Vagina (tissue), 2 donors: ENCODE results near the gene EVPL.

Source experiments
- POLR2A ChIP-seq, 2 donors: fragments of 450-650 bp; IDR thresholded peaks; one replicate each; pipeline ENCODE4 v1.6.1; 2017; ENCODE audit warnings: antibody characterized with exemption in 2 of 2, mild to moderate bottlenecking in 2 of 2, moderate library complexity in 2 of 2
- POLR2AphosphoS5 ChIP-seq, 2 donors: sonication (generic); formaldehyde crosslinking; IDR thresholded peaks; one replicate each; pipeline ENCODE4 v1.9.0; 2017; ENCODE audit warnings: antibody characterized with exemption in 2 of 2, mild to moderate bottlenecking in 2 of 2, low read depth in 1 of 2; ENCODE audit not compliant: insufficient read depth in 1 of 2
- TF ChIP-seq, protein P1 (sequence below), 3 experiments: fragments of 450-650 bp in 2 of 3; fragments of 200-600 bp in 1 of 3; sonication (generic) in 1 of 3; IDR thresholded peaks; one replicate each; pipeline ENCODE4 v1.5.1; 2017 to 2019; ENCODE audit warnings: antibody characterized with exemption in 3 of 3, mild to moderate bottlenecking in 2 of 3, moderate library complexity in 2 of 3

DNA sequence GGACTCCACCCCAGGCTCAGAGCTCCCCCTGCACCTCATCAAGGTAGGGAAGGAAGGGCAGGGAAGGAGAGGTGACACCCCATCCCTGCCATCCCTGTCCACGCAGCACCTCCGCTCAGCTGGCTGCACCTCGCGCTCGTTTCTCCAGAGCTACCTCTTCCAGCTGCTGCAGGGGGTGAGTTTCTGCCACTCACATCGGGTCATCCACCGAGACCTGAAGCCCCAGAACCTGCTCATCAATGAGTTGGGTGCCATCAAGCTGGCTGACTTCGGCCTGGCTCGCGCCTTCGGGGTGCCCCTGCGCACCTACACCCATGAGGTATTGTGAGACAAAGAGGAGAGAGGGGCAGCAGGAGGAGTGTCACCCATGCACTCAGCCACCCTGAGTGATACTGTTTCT is 25.0 kb downstream of the EVPL start:
- TF ChIP-seq, protein P1, sequence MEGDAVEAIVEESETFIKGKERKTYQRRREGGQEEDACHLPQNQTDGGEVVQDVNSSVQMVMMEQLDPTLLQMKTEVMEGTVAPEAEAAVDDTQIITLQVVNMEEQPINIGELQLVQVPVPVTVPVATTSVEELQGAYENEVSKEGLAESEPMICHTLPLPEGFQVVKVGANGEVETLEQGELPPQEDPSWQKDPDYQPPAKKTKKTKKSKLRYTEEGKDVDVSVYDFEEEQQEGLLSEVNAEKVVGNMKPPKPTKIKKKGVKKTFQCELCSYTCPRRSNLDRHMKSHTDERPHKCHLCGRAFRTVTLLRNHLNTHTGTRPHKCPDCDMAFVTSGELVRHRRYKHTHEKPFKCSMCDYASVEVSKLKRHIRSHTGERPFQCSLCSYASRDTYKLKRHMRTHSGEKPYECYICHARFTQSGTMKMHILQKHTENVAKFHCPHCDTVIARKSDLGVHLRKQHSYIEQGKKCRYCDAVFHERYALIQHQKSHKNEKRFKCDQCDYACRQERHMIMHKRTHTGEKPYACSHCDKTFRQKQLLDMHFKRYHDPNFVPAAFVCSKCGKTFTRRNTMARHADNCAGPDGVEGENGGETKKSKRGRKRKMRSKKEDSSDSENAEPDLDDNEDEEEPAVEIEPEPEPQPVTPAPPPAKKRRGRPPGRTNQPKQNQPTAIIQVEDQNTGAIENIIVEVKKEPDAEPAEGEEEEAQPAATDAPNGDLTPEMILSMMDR (IDR thresholded peaks at IDR 0.05): no peak
- no peak for TF ChIP-seq POLR2A (IDR thresholded peaks at IDR 0.05)
- TF ChIP-seq POLR2AphosphoS5 (IDR thresholded peaks at IDR 0.05; ENCODE audit: insufficient read depth in 1 of 2, low read depth in 1 of 2): no peak
